HL-60/S4 (cell line): ENCODE data around the gene TSSK6.

Source experiments
- in situ Hi-C: fragments of 300-500 bp; cut with MboI; formaldehyde crosslinking; loops from 2 replicates; pipeline ENCODE4 v1.14.3; 2022; ENCODE audit warnings: low sequenced_read_pairs

TSSK6 gene

GRCh38 chr19:19491321-19492025 lies 23.9 kb downstream of the TSSK6 start:
- in situ Hi-C loops: loop anchor here (5.0 to 25.0 kb wide), 2 partner anchors 124 to 329 kb away; partner anchors contain the start of gene MEF2B

- in situ Hi-C loops: loop anchor here (5.0 to 25.0 kb wide), 2 partner anchors 123 to 328 kb away; partner anchors contain the start of gene MEF2B
These were observed 25.0 kb downstream of the TSSK6 start for GRCh38 chr19:19490214-19490968.

- in situ Hi-C loops: loop anchor here (5.0 to 25.0 kb wide), 2 partner anchors 123 to 328 kb away; partner anchors contain the start of gene MEF2B
These were observed 25.5 kb downstream of the TSSK6 start for GRCh38 chr19:19489804-19490204.

GRCh38 chr19:19488875-19489690 lies 26.3 kb downstream of the TSSK6 start:
- in situ Hi-C loops: loop anchor here (25.0 kb wide), 1 partner anchor 327 kb away; the partner anchor contains the start of gene MEF2B

GRCh38 chr19:19487950-19488874 lies 27.1 kb downstream of the TSSK6 start:
- in situ Hi-C loops: loop anchor here (25.0 kb wide), 1 partner anchor 326 kb away; the partner anchor contains the start of gene MEF2B

GRCh38 chr19:19487077-19487949 lies 28.0 kb downstream of the TSSK6 start:
- in situ Hi-C loops: loop anchor here (25.0 kb wide), 1 partner anchor 325 kb away; the partner anchor contains the start of gene MEF2B

- in situ Hi-C loops: loop anchor here (25.0 kb wide), 1 partner anchor 324 kb away; the partner anchor contains the start of gene MEF2B
These were observed 28.8 kb downstream of the TSSK6 start for GRCh38 chr19:19486343-19487076.

- in situ Hi-C loops: loop anchor here (25.0 kb wide), 1 partner anchor 324 kb away; the partner anchor contains the start of gene MEF2B
These were observed 29.4 kb downstream of the TSSK6 start for GRCh38 chr19:19485998-19486290.

GRCh38 chr19:19485161-19485997 lies 30.0 kb downstream of the TSSK6 start:
- in situ Hi-C loops: loop anchor here (25.0 kb wide), 1 partner anchor 323 kb away; the partner anchor contains the start of gene MEF2B

- in situ Hi-C loops: loop anchor here (25.0 kb wide), 1 partner anchor 321 kb away; the partner anchor contains the start of gene MEF2B
These were observed 32.3 kb downstream of the TSSK6 start for GRCh38 chr19:19482809-19483596.

GRCh38 chr19:19480688-19481087 lies 34.7 kb downstream of the TSSK6 start:
- in situ Hi-C loops: loop anchor here (25.0 kb wide), 1 partner anchor 318 kb away; the partner anchor contains the start of gene MEF2B

GRCh38 chr19:19477705-19478383 lies 37.5 kb downstream of the TSSK6 start:
- in situ Hi-C loops: loop anchor here (25.0 kb wide), 1 partner anchor 316 kb away; the partner anchor contains the start of gene MEF2B

GRCh38 chr19:19475849-19476828 lies 39.2 kb downstream of the TSSK6 start:
- in situ Hi-C loops: loop anchor here (25.0 kb wide), 1 partner anchor 314 kb away; the partner anchor contains the start of gene MEF2B
